ENCODE measurements around the gene TMEM120A.

The TMEM120A gene

DNA sequence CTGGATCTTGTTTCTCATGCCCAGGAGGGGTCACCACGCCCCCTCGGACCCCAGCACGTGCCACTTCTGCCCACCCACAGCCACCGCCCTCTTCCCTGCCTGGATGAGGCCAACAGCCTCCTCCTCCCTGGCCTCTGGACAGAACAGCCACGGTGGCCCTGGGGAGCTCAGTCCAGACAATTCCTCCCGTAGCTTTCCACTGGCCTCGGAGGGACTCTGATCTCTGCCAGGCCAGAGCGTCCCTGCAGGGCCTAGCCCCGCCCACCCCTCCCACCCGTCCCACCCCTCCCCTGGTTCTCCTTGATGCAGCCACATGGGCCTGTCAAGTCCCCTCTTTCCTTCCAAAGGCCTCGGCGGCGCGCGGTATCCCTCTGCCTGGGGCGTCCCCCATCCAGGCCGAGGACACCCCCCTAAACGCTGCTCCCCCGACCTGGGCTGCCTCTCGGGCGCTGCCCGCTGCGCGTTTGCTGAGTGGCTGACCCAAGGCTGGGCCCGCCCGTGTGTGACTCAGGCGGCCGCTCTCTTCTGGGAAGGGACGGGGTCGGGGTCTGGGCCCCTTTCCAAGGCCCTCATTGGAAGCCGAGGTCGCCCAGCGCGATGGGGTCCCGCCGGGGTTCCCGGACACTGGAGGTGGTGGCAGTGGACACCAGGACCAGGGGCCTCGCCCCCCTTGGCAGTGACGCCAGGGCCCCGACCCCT lies 557 bp downstream of the TMEM120A start:
- DNase-seq = no peak

GRCh38 chr7:75992083-75992755 lies 2.2 kb downstream of the TMEM120A start:
- DNase-seq = no peak

DNA sequence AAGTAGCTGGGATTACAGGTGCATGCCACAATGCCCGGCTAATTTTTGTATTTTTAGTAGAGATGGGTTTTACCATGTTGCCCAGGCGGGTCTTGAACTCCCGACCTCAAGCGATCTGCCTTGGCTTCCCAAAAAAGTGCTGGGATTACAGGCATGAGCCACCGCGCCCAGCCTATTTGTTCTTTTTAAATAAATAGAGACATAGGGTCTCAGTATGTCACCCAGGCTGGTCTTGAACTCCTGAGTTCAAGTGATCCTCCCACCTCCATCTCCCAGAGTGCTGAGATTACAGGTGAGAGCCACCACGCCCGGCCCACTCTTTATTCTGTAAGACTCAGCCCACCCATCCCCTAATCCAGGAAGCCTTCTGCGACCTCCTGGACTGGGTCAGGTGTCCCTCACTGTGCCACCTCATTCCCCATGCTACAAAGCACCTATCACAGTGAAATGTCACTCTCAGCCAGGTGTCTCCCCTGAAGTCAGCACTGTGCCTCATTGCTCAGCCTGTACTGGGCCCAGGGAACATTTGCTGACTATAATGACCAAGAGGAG lies 2.8 kb downstream of the TMEM120A start:
- DNase-seq = no peak

- no peak for DNase-seq
Measured at GRCh38 chr7:75989500-75990388, 4.7 kb downstream of the TMEM120A start.

- DNase-seq = no peak
Measured at GRCh38 chr7:75988568-75989499, 5.6 kb downstream of the TMEM120A start.

GRCh38 chr7:75987805-75988567 lies 6.4 kb downstream of the TMEM120A start:
- DNase-seq = no peak

DNA sequence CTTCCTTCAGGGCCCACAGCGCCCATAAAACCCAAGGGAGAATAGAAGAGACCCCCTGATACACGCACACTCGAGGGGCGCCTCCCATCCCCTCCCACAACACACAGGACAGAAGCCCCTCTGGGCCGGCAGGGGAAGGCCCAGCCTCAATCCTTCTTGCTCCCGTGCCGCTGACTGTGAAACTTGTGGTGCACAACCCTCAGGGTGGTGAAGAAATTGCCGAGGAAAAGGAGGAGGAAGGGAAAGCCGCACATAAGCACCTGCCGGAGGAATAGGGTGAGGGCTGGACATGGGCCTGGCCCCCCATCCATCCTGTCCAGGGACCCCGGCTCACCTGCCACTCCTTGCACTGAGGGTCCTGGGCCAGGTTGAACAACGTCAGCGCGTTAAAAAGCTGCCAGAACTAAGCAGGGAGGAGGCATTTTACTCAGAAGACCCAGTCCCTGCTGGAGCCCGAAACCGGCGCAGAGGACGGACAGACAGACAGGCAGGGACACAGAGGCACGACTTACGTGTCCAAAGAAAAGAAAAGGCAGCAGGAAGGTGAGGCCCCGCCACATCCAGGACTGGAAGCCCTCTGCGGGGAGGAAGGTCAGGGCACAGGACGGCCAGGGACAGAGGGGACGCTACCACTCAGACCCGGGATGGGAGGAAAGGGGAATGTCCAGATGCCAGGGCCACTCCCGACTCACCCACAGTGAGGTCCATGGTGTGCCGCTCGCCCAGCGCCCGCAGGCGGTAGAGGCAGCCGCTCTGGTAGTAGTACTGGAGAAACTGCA lies 7.2 kb downstream of the TMEM120A start:
- no peak for DNase-seq

DNA sequence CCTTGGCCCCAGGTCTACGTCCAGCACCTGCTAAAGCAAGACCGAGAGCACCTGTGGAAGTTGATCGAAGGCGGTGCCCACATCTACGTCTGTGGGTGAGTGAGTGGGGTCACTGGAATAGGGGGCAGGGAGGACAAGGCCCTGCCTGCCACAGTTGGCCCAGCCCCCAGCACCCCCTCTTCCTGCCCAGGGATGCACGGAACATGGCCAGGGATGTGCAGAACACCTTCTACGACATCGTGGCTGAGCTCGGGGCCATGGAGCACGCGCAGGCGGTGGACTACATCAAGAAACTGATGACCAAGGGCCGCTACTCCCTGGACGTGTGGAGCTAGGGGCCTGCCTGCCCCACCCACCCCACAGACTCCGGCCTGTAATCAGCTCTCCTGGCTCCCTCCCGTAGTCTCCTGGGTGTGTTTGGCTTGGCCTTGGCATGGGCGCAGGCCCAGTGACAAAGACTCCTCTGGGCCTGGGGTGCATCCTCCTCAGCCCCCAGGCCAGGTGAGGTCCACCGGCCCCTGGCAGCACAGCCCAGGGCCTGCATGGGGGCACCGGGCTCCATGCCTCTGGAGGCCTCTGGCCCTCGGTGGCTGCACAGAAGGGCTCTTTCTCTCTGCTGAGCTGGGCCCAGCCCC lies 8.1 kb downstream of the TMEM120A start:
- no peak for DNase-seq

DNA sequence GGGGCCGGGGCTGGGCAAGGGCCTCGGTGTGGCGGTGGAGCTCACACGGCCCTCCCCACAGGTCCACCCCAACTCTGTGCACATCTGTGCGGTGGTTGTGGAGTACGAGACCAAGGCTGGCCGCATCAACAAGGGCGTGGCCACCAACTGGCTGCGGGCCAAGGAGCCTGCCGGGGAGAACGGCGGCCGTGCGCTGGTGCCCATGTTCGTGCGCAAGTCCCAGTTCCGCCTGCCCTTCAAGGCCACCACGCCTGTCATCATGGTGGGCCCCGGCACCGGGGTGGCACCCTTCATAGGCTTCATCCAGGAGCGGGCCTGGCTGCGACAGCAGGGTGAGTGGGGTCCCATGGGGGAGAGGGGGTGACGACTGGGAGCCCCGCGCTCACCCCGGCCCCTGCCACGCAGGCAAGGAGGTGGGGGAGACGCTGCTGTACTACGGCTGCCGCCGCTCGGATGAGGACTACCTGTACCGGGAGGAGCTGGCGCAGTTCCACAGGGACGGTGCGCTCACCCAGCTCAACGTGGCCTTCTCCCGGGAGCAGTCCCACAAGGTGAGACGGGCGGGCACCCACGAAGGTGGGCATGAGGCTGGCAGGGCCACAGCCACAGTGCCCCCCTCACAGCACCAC lies 8.8 kb downstream of the TMEM120A start:
- no peak for DNase-seq

GRCh38 chr7:75985009-75985517 lies 9.3 kb downstream of the TMEM120A start:
- DNase-seq = no peak

DNA sequence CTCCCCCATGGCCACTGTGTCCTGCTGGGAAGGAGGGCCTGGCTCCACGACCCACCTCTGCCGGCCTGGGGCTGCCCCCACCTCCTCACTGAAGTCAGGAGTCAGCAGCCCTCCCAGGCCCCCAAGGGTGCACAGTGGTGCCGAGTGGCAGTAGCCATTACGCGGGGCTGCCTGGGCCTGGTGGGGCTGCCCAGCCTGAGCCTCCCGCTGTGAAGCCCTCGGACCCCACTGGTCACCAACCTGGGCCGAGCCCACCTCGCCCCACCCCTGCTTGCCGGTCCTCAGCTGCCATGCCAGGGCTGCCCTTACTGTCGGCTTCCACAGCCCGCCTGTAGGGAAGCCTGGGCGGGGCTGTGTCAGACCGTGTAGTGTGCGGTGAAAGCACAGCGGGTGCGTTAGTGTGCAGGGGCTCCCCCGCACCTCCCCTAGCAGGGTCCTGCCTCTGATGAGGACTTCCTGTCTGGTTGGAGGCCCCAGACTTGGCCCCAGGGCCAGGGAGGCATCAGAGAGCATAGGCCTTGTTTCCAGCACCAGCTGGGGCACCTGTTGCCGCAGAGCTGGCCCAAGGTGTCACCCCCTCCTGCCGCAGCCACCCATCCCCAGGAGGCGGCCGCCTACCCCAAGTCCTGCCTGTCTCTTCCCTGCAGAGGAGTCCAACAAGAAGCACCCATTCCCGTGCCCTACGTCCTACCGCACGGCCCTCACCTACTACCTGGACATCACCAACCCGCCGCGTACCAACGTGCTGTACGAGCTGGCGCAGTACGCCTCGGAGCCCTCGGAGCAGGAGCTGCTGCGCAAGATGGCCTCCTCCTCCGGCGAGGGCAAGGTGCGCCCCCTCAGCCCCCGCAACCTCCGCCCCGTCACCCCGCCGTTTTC lies 10.0 kb downstream of the TMEM120A start:
- DNase-seq = no peak

- no peak for DNase-seq
Measured at GRCh38 chr7:75983471-75984129, 10.8 kb downstream of the TMEM120A start.

- DNase-seq = no peak
Measured at GRCh38 chr7:75982306-75983064, 11.9 kb downstream of the TMEM120A start.

DNA sequence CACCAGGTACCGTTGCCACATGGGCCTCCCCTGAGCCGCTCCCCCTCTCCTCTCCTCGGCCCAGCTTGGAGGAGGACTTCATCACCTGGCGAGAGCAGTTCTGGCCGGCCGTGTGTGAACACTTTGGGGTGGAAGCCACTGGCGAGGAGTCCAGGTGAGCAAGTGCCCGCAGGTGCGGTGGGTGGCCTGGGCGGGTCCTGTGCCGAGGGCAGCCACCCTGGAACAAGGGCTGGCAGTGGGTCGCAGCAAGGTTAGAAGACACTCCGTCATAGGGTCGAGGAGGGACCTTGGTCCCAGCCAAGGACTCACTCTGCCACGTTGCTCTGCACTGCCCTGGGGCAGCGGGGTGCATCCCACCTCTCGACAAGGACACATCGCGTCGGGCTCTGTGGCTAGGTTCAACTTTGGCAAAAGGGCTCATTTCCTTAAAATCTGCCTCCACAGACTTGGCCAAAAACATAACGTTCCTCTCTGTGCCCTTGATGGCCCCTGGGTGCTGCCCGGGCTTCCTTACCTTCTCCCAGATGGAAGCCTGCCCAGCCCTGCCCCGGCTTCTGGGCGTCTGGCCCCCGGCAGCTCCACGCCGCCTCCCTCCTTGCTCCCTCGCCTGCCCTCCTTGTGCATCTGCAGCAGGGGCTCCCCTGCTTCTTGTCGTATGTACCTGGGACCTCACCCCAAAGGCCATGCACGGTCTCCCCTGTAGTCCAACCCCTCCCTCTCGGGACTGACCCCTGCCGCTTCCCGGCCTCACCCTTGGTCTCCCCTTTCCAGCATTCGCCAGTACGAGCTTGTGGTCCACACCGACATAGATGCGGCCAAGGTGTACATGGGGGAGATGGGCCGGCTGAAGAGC lies 12.7 kb downstream of the TMEM120A start:
- no peak for DNase-seq

DNA sequence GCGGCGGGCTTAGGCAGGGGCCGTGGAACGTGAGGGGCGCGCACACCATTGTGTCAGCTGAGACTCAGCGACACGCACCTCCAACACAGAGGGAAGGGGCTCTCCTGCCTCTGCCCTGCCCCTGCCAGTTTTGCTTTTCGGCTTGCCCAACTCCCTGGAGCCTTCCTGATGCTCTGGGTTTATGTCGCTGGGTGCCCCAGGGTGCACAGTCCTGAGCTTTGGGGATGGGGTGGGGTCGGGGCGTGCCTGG lies 13.3 kb downstream of the TMEM120A start:
- no peak for DNase-seq
